ENCODE results near the gene LRRC23. TPM values are rescaled to one million over a fixed set of nuclear protein-coding genes. Genes with fewer than 3 reads are reported as not detected.

Gene LRRC23
- total RNA-seq, 3 donors from 2014 or later (not counting 1 experiment from before 2014, with no cell fraction given) = 8.1 to 16.8 (median 9.8) TPM

- H3K36me3 ChIP-seq (ENCODE audit: control insufficient read depth, insufficient read depth, low read length) = peaks cover 3% of the 10 kb centered on the region
- no peak for TF ChIP-seq CTCF (IDR thresholded peaks at IDR 0.05)
Observed at GRCh38 chr12:6947615-6948014, 43.0 kb downstream of the LRRC23 start.

GRCh38 chr12:6948873-6949594 lies 44.4 kb downstream of the LRRC23 start:
- intact Hi-C loops (cut with micrococcal nuclease) = loop anchor here (1.0 kb wide), 1 partner anchor 10 kb away; no protein-coding TSS in a partner anchor
- no peak for TF ChIP-seq CTCF (IDR thresholded peaks at IDR 0.05)
- H3K27ac ChIP-seq (ENCODE audit: low read length) = peak overlapping the region; percentile 88
- H3K4me3 ChIP-seq (ENCODE audit: low read length) = no peak overlapping the region
- Mint-ChIP-seq H3K36me3 (no peaks in the 10 kb centered on the region), H3K4me1 (peaks cover 82 to 97% of the 10 kb centered on the region in 2 donors), H3K9me3 (no peaks in the 10 kb centered on the region), H3K27me3 (ENCODE audit: low read depth in 2 of 2) (no peaks in the 10 kb centered on the region), H3K4me3 (peak overlapping the region; percentile 80), H3K27ac (peak overlapping the region; percentile 98 to 99)
- ATAC-seq (peak; percentile 32 to 47 (median 38)), DNase-seq (peak in 1 of 2 donors; percentile 71)
- no peaks in the 10 kb centered on the region for H3K27me3 ChIP-seq (ENCODE audit: control insufficient read depth, insufficient read depth, low read length)
- H3K4me1 ChIP-seq (ENCODE audit: control insufficient read depth, insufficient read depth, low read length) = peaks cover 89% of the 10 kb centered on the region
- WGBS (ENCODE audit: insufficient coverage) = 70% methylated on average over 10 of the region's 15 CpGs
- H3K9me3 ChIP-seq (ENCODE audit: control insufficient read depth, insufficient read depth, low read length) = no peaks in the 10 kb centered on the region
- H3K36me3 ChIP-seq (ENCODE audit: control insufficient read depth, insufficient read depth, low read length) = peaks cover 9% of the 10 kb centered on the region

More at GRCh38 chr12:6947615-6948014, 43.0 kb downstream of the LRRC23 start:
- Histone ChIP-seq H3K4me3 (ENCODE audit: low read length) (no peak overlapping the region), H3K27me3 (ENCODE audit: control insufficient read depth, insufficient read depth, low read length) (no peaks in the 10 kb centered on the region), H3K9me3 (ENCODE audit: control insufficient read depth, insufficient read depth, low read length) (no peaks in the 10 kb centered on the region), H3K4me1 (ENCODE audit: control insufficient read depth, insufficient read depth, low read length) (peaks cover 87% of the 10 kb centered on the region), H3K27ac (ENCODE audit: low read length) (peak overlapping the region; percentile 8)
- intact Hi-C loops (cut with micrococcal nuclease) = no loop called here
- no peaks in the 10 kb centered on the region for H3K9me3 Mint-ChIP-seq
- peak overlapping the region; percentile 98 to 99 for H3K27ac Mint-ChIP-seq
- DNase-seq (no peak), ATAC-seq (no peak)
- peaks cover 84 to 92% of the 10 kb centered on the region in 2 donors for H3K4me1 Mint-ChIP-seq
- WGBS (ENCODE audit: insufficient coverage) = 89% methylated on average over 8 of the region's 8 CpGs
- no peaks in the 10 kb centered on the region for H3K36me3 Mint-ChIP-seq
- H3K4me3 Mint-ChIP-seq = peak overlapping the region; percentile 32
- no peaks in the 10 kb centered on the region for H3K27me3 Mint-ChIP-seq (ENCODE audit: low read depth in 2 of 2)

- no peaks in the 10 kb centered on the region for H3K27me3 Mint-ChIP-seq (ENCODE audit: low read depth in 2 of 2)
Observed at GRCh38 chr12:6950401-6950801, 45.8 kb downstream of the LRRC23 start.

More at GRCh38 chr12:6950401-6950801, 45.8 kb downstream of the LRRC23 start:
- H3K36me3 ChIP-seq (ENCODE audit: control insufficient read depth, insufficient read depth, low read length) = peaks cover 21% of the 10 kb centered on the region
- H3K4me1 ChIP-seq (ENCODE audit: control insufficient read depth, insufficient read depth, low read length) = peaks cover 89% of the 10 kb centered on the region
- H3K4me3 ChIP-seq (ENCODE audit: low read length) = peak overlapping the region; percentile 93
- H3K9me3 ChIP-seq (ENCODE audit: control insufficient read depth, insufficient read depth, low read length) = no peaks in the 10 kb centered on the region
- 4% methylated on average over 1 of the region's 1 CpG for WGBS (ENCODE audit: insufficient coverage)
- TF ChIP-seq CTCF (IDR thresholded peaks at IDR 0.05) = peak; percentile 37
- H3K27ac Mint-ChIP-seq = peak overlapping the region; percentile 98 to 99
- DNase-seq = peak in 1 of 2 donors; percentile 68
- no peaks in the 10 kb centered on the region for H3K27me3 ChIP-seq (ENCODE audit: control insufficient read depth, insufficient read depth, low read length)
- ATAC-seq = no peak
- intact Hi-C loops (cut with micrococcal nuclease) = loop anchor here (5.0 kb wide), 1 partner anchor 67 kb away; the partner anchor contains the start of gene LPCAT3
- H3K9me3 Mint-ChIP-seq = no peaks in the 10 kb centered on the region
- peaks cover 83 to 97% of the 10 kb centered on the region in 2 donors for H3K4me1 Mint-ChIP-seq
- H3K36me3 Mint-ChIP-seq = no peaks in the 10 kb centered on the region
- peak overlapping the region; percentile 96 for H3K27ac ChIP-seq (ENCODE audit: low read length)
- peak overlapping the region; percentile 91 for H3K4me3 Mint-ChIP-seq
